NCI-H345 (cell line): ENCODE results near the gene DEXI.
"Not testable (repeated sequence)": the region's sequence is repeated elsewhere in the genome, so short reads cannot be mapped to it uniquely, and the experiment has no call there.

Experiments used
- DNase-seq: peaks from one replicate; lab custom pipeline; 2025; lab: John Stamatoyannopoulos, UW

Gene DEXI

GRCh38 chr16:10926867-10927266, 15.4 kb downstream of the DEXI start:
- no peak for DNase-seq

DNA sequence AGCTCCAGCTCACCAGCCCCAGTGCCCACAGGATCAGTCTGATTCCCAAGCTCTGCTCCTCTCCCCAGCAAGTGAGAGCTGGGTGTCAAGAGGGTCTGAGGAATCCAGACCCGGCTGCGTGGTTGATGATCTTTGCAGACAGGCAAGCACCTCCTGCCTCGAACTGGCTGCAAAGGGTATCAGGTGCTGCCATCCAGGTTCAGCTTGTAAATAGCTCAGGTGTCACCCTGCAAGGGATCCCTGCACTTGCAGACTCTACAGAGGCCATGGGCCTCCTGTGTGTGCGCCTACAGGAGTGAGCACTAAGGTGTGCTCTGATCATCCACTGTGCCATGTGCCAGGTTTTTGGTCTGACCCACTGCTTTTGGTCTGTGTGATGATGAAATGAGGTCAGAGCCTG, 16.2 kb downstream of the DEXI start:
- no peak for DNase-seq

- DNase-seq = not testable (repeated sequence)
These were observed 17.0 kb downstream of the DEXI start for GRCh38 chr16:10925285-10925684.

DNA sequence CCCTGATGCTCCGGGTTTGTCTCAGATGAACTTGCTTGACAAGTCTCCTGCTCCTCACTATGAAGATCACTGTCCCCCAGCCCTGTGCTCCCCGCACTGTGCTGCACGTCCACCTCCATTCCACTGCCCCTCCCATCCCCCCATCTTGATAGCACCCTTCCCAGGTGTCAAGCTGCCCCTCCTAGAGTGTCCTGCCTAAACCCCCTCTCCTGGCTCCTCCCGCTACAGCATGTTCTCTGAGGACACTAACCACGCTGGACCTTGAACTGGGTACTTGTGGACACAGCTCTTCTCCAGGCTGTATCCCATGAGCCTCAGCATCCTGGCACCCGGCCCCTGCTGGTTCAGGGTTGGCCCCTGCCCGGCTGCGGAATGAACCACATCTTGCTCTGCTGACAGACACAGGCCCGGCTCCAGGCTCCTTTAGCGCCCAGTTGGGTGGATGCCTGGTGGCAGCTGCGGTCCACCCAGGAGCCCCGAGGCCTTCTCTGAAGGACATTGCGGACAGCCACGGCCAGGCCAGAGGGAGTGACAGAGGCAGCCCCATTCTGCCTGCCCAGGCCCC, 18.5 kb downstream of the DEXI start:
- DNase-seq = no peak

GRCh38 chr16:10923146-10923649, 19.1 kb downstream of the DEXI start:
- no peak for DNase-seq

- no peak for DNase-seq
These were observed 19.7 kb downstream of the DEXI start for GRCh38 chr16:10922328-10923145.

DNA sequence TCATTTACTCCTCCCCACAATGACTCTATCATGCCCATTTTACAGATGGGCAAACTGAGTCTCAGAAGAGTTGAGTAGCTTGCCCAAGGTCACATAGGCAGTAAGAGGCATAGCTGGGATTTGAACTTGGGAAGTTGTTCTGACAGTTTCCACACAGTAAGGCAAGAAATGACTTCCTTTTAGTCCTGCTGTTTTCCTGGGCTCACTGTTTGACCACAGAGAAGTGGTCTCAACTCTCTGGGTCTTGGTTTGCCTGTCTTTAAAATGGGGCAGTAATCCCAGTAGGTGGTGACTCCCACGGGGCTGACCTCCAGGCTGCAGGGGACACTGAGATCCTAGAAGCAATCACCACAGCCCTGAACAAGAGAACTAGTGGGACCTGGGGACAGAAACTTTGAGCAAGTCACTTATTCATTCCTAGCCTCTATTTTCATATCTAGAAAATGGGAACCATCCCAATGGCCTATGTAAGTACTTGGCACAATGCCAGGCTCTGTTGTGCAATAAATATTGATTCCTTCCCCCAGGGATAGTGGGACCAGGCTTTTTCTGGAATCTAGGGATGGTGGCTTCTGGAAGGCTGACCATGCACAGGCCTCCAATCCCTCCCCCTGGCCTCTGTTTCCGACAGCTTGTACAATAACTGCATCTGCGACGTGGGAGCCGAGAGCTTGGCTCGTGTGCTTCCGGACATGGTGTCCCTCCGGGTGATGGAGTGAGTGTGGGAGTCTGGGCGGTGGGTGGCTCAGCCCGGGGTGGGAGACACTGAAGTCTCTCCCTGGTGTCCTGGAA, 20.5 kb downstream of the DEXI start:
- DNase-seq = no peak

DNA sequence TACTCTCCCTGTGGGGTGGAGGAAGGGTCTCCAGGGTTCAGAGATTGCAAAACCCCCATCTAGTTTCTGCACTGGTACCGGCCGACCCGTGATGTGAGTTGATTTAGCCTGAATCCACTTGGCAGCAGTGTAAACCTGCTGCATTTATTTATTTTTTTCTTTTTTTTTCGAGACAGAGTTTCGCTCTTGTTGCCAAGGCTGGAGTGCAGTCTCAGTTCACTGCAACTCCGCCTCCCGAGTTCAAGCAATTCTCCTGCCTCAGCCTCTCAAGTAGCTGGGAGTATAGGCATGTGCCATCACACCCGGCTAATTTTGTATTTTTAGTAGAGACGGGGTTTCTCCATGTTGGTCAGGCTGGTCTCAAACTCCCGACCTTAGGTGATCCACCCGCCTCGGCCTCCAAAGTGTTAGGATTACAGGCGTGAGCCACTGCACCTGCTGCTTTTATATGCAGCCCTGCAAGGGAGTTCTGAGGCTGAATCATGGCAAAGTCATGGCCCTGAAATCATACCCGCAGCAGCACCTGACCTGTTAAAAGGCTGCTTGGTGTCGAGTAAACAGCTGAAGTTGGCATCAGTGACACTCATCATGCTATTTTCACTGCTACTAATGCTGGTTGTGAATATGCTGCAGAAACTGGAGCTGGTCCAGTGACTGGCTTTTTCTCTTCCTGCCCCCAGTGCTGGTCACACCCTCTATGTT, 21.4 kb downstream of the DEXI start:
- DNase-seq = no peak

DNA sequence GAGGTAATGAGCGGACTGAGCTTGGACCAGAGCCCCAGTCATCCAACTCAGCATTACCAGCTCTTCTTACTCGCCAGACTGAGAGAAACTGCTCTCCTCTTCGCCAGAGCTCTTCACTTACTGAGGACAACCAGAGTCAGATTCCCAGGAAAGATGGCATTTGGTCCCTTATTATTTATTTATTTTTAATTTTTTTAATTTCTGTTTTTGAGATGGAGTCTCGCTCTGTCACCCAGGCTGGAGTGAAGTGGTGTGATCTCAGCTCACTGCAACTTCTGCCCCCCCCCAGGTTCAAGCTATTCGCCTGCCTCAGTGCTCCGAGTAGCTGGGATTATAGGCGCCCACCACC, 23.3 kb downstream of the DEXI start:
- no peak for DNase-seq

DNA sequence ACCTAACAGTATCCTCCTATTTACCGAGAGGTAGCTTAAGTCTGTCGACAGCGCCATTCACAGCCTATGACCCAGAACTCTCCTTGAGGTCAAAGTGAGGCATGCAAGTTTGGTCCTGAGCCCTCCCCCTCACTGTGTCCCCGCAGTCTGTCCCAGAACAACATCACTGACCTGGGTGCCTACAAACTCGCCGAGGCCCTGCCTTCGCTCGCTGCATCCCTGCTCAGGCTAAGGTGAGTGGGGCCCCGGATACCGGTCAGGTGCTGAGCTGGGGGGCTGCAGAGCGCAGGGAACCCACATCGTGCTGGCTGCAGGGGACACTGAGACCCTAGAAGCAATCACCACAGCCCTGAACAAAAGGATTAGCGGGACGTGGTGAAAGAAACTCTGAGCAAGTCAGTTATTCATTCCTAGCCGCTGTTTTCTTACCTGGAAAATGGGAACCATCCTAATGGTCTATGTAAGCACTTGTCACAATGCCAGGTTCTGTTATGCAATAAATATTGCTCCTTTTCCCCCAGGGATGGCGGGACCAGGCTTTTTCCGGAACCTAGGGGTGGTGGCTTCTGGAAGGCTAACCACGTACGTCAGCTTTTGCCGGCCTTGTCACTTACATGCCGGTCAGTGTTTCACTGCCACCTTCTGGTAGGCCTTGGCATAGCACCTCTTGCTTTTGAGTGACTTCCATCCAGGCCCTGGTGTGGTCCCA, 23.8 kb downstream of the DEXI start:
- peak; percentile 84 for DNase-seq

- DNase-seq = no peak
These were observed 25.7 kb downstream of the DEXI start for GRCh38 chr16:10916534-10916933.

GRCh38 chr16:10911267-10911666, 31.0 kb downstream of the DEXI start:
- no peak for DNase-seq

- no peak for DNase-seq
These were observed 34.6 kb downstream of the DEXI start for GRCh38 chr16:10907757-10908045.

DNA sequence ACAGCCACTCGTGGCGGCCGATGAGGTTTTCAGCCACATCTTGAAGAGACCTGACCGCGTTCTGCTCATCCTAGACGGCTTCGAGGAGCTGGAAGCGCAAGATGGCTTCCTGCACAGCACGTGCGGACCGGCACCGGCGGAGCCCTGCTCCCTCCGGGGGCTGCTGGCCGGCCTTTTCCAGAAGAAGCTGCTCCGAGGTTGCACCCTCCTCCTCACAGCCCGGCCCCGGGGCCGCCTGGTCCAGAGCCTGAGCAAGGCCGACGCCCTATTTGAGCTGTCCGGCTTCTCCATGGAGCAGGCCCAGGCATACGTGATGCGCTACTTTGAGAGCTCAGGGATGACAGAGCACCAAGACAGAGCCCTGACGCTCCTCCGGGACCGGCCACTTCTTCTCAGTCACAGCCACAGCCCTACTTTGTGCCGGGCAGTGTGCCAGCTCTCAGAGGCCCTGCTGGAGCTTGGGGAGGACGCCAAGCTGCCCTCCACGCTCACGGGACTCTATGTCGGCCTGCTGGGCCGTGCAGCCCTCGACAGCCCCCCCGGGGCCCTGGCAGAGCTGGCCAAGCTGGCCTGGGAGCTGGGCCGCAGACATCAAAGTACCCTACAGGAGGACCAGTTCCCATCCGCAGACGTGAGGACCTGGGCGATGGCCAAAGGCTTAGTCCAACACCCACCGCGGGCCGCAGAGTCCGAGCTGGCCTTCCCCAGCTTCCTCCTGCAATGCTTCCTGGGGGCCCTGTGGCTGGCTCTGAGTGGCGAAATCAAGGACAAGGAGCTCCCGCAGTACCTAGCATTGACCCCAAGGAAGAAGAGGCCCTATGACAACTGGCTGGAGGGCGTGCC, 35.1 kb downstream of the DEXI start:
- DNase-seq = no peak

DNA sequence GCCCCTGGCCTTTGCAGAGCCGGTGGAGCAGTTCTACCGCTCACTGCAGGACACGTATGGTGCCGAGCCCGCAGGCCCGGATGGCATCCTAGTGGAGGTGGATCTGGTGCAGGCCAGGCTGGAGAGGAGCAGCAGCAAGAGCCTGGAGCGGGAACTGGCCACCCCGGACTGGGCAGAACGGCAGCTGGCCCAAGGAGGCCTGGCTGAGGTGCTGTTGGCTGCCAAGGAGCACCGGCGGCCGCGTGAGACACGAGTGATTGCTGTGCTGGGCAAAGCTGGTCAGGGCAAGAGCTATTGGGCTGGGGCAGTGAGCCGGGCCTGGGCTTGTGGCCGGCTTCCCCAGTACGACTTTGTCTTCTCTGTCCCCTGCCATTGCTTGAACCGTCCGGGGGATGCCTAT, 35.8 kb downstream of the DEXI start:
- DNase-seq = no peak

DNA sequence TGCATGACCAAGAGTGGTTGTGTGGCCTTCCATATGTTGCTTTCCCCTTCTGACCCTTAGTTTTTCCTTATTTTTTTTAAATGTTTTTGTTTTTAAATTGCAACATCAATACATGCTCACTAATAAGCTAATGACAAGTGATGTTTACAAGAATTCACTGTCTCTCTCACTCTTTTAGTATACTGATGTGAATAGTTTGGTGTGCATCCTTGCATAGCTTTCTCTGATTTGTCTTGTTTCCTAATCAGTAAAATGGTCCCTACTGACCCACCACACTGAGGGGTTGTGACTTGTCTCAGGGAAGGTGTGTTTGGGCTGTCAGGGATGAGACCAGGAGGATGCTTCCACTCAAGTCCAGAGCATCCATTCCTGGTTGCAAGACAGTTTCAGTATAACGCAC, 39.3 kb downstream of the DEXI start:
- no peak for DNase-seq

DNA sequence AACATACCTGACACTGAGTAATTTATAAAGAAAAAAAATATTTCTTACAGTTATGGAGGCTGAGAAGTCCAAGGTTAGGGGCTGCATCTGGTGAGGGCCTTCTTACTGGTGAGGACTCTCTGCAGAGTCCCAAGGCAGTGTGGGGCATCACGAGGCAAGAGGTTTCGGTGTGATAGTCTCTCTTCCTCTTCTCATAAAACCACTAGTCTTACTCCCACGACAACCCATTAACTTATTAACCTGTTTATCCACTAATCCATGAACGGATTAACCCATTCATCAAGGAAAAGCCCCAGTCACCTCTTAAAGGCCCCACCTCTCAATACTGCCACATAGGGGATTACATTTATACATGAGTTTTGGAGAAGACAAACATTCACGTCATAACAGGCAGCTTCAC, 45.1 kb downstream of the DEXI start:
- DNase-seq = no peak

DNA sequence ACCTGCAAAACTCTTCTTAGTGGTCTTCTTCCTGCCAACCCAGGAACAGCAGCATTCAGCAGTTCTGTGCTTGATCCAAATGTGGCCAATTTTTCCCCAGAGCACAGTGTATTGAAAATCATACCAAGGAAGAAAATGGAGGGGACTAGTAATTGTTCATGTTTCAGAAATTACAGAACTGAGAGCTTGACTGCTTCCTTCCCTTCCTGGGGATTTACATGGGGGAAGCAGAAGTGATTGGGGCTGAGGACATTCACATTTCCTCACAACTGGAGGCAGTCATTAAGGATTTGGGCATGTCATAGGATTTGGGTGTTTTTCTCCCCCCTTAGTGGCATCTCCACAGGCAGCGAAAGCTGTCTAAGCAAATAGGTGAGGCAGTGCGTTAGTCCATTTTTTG, 45.5 kb downstream of the DEXI start:
- no peak for DNase-seq

DNA sequence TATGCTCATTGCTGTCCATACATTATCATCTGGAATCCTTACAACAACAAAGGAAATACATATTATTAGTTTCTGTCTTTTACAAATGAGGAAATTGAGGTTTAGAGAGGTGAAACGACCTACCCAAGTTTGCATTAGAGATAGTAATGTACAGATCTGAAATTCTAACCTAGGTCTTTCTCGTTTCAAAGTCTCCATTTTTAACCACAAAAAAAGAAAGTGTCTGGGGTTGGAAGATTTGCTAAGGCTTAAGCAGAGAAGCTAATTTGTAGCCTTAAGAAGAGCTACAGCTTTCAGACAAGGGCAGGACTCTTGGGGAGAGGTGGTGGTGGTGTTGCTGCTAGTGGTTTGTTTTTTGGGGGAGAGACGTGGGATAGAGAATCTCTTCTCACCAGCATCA, 46.1 kb downstream of the DEXI start:
- no peak for DNase-seq

GRCh38 chr16:10895053-10895946, 47.0 kb downstream of the DEXI start:
- no peak for DNase-seq
